Activated CD8-positive, alpha-beta T cell treated with anti-CD3 and anti-CD28 coated beads for 36 hours (primary cell): ENCODE data around the gene EDA2R. TPM values are rescaled to one million over a fixed set of nuclear protein-coding genes. Genes with fewer than 3 reads are reported as not detected.

ENCODE experiments used
- ATAC-seq: fragments of 200-7000 bp; cut with Tn5 transposase; one replicate; pipeline ENCODE4 v1.10.0; 2021; ENCODE audit warnings: mild to moderate bottlenecking, moderate library complexity
- CTCF ChIA-PET: fragments of 350-600 bp; sonication (Branson Sonifier 250); formaldehyde crosslinking; loops from one replicate; lab custom pipeline; 2021; ENCODE audit warnings: antibody characterized with exemption; lab: Charles Lee
- POLR2A ChIA-PET: fragments of 350-600 bp; sonication (Branson Sonifier 250); formaldehyde crosslinking; loops from one replicate; lab custom pipeline; 2021; ENCODE audit warnings: antibody characterized with exemption; lab: Charles Lee
- DNase-seq: peaks from one replicate; pipeline ENCODE4 v3.0.0-alpha.2; 2020
- H3K27ac Mint-ChIP-seq: one replicate; pipeline ENCODE4 v1.8.0; 2021; ENCODE audit warnings: mild to moderate bottlenecking, mixed read lengths
- H3K27me3 Mint-ChIP-seq: one replicate; pipeline ENCODE4 v1.8.0; 2021; ENCODE audit warnings: mixed read lengths
- H3K36me3 Mint-ChIP-seq: one replicate; pipeline ENCODE4 v1.8.0; 2021; ENCODE audit warnings: low read depth, mixed read lengths
- H3K4me1 Mint-ChIP-seq: one replicate; pipeline ENCODE4 v1.8.0; 2021; ENCODE audit warnings: low read depth, mixed read lengths
- H3K4me3 Mint-ChIP-seq: one replicate; pipeline ENCODE4 v1.8.0; 2021; ENCODE audit warnings: mild to moderate bottlenecking, moderate library complexity, mixed read lengths
- H3K9me3 Mint-ChIP-seq: one replicate; pipeline ENCODE4 v1.8.0; 2021; ENCODE audit warnings: mixed read lengths
- intact Hi-C: fragments of 100-400 bp; cut with micrococcal nuclease; formaldehyde crosslinking; loops from one replicate; pipeline ENCODE4 v1.10.0; 2022
- total RNA-seq, 2 experiments: library from RNA; stranded (reverse); gene quantifications; one replicate each; pipeline ENCODE4 v1.2.3, GENCODE V29; 2021
- TF ChIP-seq, protein P1 (sequence below): fragments of 200-600 bp; IDR thresholded peaks from one replicate; pipeline ENCODE4 v1.8.0; 2022; ENCODE audit warnings: antibody characterized with exemption, mild to moderate bottlenecking

EDA2R gene
- total RNA-seq, 2 experiments from 2014 or later, result 1.2 to 1.8 TPM

DNA sequence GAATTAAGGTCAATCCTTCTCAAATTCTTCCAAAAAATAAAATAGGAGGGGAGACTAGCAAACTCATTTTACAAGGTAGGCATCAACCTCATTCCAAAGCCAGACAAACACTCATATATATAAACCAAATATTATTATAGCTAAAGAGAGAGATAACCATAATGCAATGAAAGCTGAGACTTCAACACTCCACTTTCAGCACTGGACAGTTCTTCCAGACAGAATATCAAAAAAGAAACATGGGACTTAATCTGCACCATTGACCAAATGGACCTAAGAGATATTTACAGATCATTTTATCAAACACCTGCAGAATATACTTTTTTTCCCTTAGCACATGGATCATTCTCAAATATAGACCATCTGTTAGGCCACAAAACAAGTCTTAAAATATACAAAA is 15.5 kb upstream of the EDA2R start:
- POLR2A ChIA-PET, result no interaction called here
- CTCF ChIA-PET, result no interaction called here
- H3K36me3 Mint-ChIP-seq, result no peaks in the 10 kb centered on the region
- peaks cover 1% of the 10 kb centered on the region for H3K9me3 Mint-ChIP-seq
- no peak for DNase-seq
- TF ChIP-seq, protein P1, sequence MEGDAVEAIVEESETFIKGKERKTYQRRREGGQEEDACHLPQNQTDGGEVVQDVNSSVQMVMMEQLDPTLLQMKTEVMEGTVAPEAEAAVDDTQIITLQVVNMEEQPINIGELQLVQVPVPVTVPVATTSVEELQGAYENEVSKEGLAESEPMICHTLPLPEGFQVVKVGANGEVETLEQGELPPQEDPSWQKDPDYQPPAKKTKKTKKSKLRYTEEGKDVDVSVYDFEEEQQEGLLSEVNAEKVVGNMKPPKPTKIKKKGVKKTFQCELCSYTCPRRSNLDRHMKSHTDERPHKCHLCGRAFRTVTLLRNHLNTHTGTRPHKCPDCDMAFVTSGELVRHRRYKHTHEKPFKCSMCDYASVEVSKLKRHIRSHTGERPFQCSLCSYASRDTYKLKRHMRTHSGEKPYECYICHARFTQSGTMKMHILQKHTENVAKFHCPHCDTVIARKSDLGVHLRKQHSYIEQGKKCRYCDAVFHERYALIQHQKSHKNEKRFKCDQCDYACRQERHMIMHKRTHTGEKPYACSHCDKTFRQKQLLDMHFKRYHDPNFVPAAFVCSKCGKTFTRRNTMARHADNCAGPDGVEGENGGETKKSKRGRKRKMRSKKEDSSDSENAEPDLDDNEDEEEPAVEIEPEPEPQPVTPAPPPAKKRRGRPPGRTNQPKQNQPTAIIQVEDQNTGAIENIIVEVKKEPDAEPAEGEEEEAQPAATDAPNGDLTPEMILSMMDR, result no peak
- H3K4me3 Mint-ChIP-seq, result no peak overlapping the region
- no peak overlapping the region for H3K27ac Mint-ChIP-seq
- intact Hi-C loops, result no loop called here
- H3K4me1 Mint-ChIP-seq, result no peaks in the 10 kb centered on the region
- ATAC-seq, result no peak
- H3K27me3 Mint-ChIP-seq, result peaks cover 1% of the 10 kb centered on the region

- ATAC-seq, result no peak
- Mint-ChIP-seq H3K4me3 (no peak overlapping the region), H3K36me3 (no peaks in the 10 kb centered on the region), H3K4me1 (peaks cover 8% of the 10 kb centered on the region), H3K27ac (no peak overlapping the region), H3K27me3 (peaks cover 1% of the 10 kb centered on the region), H3K9me3 (no peaks in the 10 kb centered on the region)
- TF ChIP-seq, protein P1, result no peak
- ChIA-PET POLR2A (no interaction called here), CTCF (no interaction called here)
- no peak for DNase-seq
- intact Hi-C loops, result no loop called here
Observed at GRCh38 chrX:66635360-66635759, 3.5 kb downstream of the EDA2R start.

- H3K27me3 Mint-ChIP-seq, result peaks cover 1% of the 10 kb centered on the region
- ATAC-seq (no peak), DNase-seq (no peak)
- CTCF ChIA-PET, result no interaction called here
- H3K4me1 Mint-ChIP-seq, result peaks cover 4% of the 10 kb centered on the region
- no peaks in the 10 kb centered on the region for H3K9me3 Mint-ChIP-seq
- H3K27ac Mint-ChIP-seq, result no peak overlapping the region
- POLR2A ChIA-PET, result no interaction called here
- TF ChIP-seq, protein P1, result no peak
- no peaks in the 10 kb centered on the region for H3K36me3 Mint-ChIP-seq
- intact Hi-C loops, result no loop called here
- H3K4me3 Mint-ChIP-seq, result no peak overlapping the region
Observed at GRCh38 chrX:66634272-66634671, 4.6 kb downstream of the EDA2R start.

- Mint-ChIP-seq H3K27ac (no peak overlapping the region), H3K27me3 (peaks cover 1% of the 10 kb centered on the region), H3K4me1 (peaks cover 2% of the 10 kb centered on the region), H3K36me3 (no peaks in the 10 kb centered on the region), H3K4me3 (no peak overlapping the region), H3K9me3 (no peaks in the 10 kb centered on the region)
- CTCF ChIA-PET, result no interaction called here
- ATAC-seq (no peak), DNase-seq (no peak)
- POLR2A ChIA-PET, result no interaction called here
- TF ChIP-seq, protein P1, result no peak
- intact Hi-C loops, result no loop called here
Observed at GRCh38 chrX:66633541-66633940, 5.3 kb downstream of the EDA2R start.

DNA sequence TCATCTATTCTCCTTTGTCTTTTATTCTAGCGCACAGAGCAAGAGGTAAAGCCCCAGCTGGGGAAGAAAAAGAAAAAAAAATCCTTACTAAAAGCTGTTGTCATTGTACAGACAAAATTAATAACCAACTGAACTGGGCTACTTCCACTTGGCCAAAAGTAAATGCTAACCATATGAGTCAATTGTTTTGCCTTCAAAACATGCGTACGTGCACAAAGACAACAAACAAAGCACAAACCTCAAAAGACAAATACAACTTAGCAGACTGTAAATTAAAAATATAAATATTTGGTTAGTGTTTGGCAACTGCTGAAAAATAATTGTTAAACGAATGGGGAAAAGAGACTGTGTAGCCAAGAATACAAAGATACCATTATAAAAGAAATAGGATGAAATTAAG is 5.9 kb downstream of the EDA2R start:
- ATAC-seq (no peak), DNase-seq (no peak)
- POLR2A ChIA-PET, result no interaction called here
- Mint-ChIP-seq H3K27ac (no peak overlapping the region), H3K36me3 (no peaks in the 10 kb centered on the region), H3K4me1 (no peaks in the 10 kb centered on the region), H3K4me3 (no peak overlapping the region), H3K9me3 (no peaks in the 10 kb centered on the region), H3K27me3 (peaks cover 1% of the 10 kb centered on the region)
- TF ChIP-seq, protein P1, result no peak
- intact Hi-C loops, result no loop called here
- CTCF ChIA-PET, result no interaction called here
